Effector memory CD8-positive, alpha-beta T cell (primary cell): Measurements from ENCODE around the gene TMOD2.

Experiments used
- ATAC-seq: fragments of 150-1000 bp; cut with Tn5 transposase; replicated peaks from 2 replicates; pipeline ENCODE4 v1.10.0; 2021; ENCODE audit warnings: mild to moderate bottlenecking, moderate library complexity
- DNase-seq, 3 experiments: peaks; one replicate each; pipeline ENCODE4 v3.0.0; 2021
- H3K27ac Mint-ChIP-seq, 2 donors: one replicate each; pipeline ENCODE4 v1.8.0; 2022; ENCODE audit warnings: mild to moderate bottlenecking in 2 of 2, mixed read lengths in 2 of 2, moderate library complexity in 2 of 2
- H3K27me3 Mint-ChIP-seq, 2 donors: one replicate each; pipeline ENCODE4 v1.8.0; 2022; ENCODE audit warnings: mixed read lengths in 2 of 2
- H3K36me3 Mint-ChIP-seq: one replicate; pipeline ENCODE4 v1.8.0; 2022; ENCODE audit warnings: mild to moderate bottlenecking, moderate library complexity, mixed read lengths; ENCODE audit not compliant: insufficient read depth
- H3K4me1 Mint-ChIP-seq, 2 donors: one replicate each; pipeline ENCODE4 v1.8.0; 2022; ENCODE audit warnings: low read depth in 2 of 2, mixed read lengths in 2 of 2
- H3K4me3 Mint-ChIP-seq, 2 donors: one replicate each; pipeline ENCODE4 v1.8.0; 2022; ENCODE audit warnings: mild to moderate bottlenecking in 2 of 2, mixed read lengths in 2 of 2, moderate library complexity in 2 of 2
- H3K9me3 Mint-ChIP-seq, 2 donors: one replicate each; pipeline ENCODE4 v1.8.0; 2022; ENCODE audit warnings: mixed read lengths in 2 of 2
- total RNA-seq, 9 experiments: gene quantifications; one replicate each; lab custom pipeline; 2026; lab: John Stamatoyannopoulos, UW

The TMOD2 gene
- total RNA-seq, result 9.0 to 85.4 (median 29.6) reads per million in 9 experiments

DNA sequence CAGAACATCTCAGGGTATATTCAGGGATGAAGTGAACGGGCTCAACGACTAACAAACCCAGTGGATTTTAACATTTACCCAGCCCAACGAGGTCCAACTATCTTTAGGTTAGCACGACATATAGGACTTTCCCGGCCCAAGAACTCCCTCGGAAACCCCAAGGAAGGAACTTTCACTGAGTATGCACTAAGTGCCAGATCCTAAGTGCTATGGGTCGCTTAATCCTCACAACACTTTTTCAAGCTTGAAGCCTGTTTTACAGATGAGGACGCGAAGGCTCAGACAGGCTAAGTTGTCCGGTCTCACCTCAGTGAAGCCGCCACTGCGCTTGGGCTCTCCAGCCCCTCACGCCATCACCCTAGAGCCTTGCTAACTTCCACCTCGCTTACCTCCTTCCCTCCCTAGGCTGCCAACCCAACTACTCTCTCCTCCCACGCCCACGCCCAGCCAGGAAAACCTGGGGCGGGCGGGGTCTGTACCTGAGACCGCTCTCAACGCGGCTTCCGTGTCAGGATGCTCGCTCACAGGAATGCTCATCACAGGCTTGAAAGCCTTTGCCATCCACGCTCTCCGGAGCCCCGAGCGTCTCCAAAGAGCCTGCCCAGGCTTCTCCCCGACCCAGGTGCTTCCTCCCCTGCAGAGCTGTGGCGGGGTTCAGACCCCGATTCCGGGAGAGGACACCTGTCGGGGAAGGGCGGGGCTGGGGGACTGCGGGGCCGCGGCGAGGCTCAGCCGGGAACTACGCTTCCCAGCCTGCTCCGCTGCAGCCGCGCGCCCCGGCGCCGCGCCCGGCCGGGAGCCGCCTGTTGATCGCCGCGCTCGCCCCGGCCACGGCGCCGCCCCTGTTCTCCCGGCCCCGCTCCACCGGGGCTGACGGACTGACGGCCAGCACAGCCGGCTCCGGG, at the start of gene TMOD2:
TSS of gene TMOD2 (plus strand) at position 806 of the 905 bp plus-strand sequence. CDS start 14,845 bp downstream, outside the sequence.
- Mint-ChIP-seq H3K9me3 (no peaks in the 10 kb centered on the region), H3K27me3 (no peaks in the 10 kb centered on the region), H3K36me3 (no peaks in the 10 kb centered on the region), H3K4me1 (peaks cover 25 to 34% of the 10 kb centered on the region in 2 donors), H3K27ac (peak within 1 kb of the TSS; percentile 16 to 59), H3K4me3 (peak within 1 kb of the TSS; percentile 87 to 94)
- ATAC-seq (peak; percentile 90), DNase-seq (peak; percentile 22 to 39 (median 36))

GRCh38 chr15:51702710-51703109, 48.7 kb upstream of the TMOD2 start:
- H3K27me3 Mint-ChIP-seq, result peaks cover 27 to 38% of the 10 kb centered on the region in 2 donors
- no peaks in the 10 kb centered on the region for H3K4me1 Mint-ChIP-seq
- DNase-seq (no peak), ATAC-seq (no peak)
- H3K27ac Mint-ChIP-seq, result no peak overlapping the region
- H3K4me3 Mint-ChIP-seq, result no peak overlapping the region
- H3K9me3 Mint-ChIP-seq, result no peaks in the 10 kb centered on the region
- no peaks in the 10 kb centered on the region for H3K36me3 Mint-ChIP-seq

- ATAC-seq (no peak), DNase-seq (no peak)
- H3K27me3 Mint-ChIP-seq, result peaks cover 5 to 13% of the 10 kb centered on the region in 2 donors
- no peaks in the 10 kb centered on the region for H3K9me3 Mint-ChIP-seq
- no peak overlapping the region for H3K27ac Mint-ChIP-seq
- no peaks in the 10 kb centered on the region for H3K4me1 Mint-ChIP-seq
- H3K36me3 Mint-ChIP-seq, result no peaks in the 10 kb centered on the region
- no peak overlapping the region for H3K4me3 Mint-ChIP-seq
These were observed 45.1 kb upstream of the TMOD2 start for GRCh38 chr15:51706291-51706690.

DNA sequence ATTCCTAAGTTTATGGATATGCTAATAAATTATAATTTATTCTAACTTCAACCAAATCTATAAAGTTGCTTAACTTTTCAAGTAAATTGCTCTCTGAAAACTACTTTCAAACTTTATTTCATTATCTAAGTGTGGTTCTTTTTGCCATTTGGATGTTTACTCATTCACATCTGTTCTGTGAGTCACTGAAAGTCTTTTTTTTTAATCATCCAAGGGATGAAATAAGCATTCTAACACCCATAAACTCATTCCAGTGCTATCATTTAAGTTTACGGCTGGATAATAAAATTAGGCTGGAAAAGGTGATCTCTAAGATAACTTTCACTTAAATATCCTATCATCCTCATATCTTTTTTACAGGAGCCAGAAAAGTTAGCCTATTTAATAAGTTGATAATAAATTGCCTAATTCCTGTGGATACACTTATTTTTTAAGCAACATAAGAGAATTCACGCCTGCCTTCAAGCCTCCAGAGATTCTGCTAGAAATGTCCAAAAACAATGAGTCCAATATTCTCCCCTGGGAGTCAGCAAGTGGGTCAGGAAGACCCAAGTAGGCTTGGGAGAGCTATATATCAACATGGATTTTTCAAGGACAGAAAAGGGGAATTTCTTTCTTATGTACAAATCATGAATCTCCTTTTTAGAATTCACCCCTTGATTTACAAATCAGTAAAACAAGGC, 44.3 kb upstream of the TMOD2 start:
- Mint-ChIP-seq H3K4me3 (no peak overlapping the region), H3K4me1 (no peaks in the 10 kb centered on the region), H3K36me3 (no peaks in the 10 kb centered on the region), H3K27ac (no peak overlapping the region), H3K9me3 (no peaks in the 10 kb centered on the region), H3K27me3 (peaks cover 0 to 13% of the 10 kb centered on the region in 2 donors)
- no peak for DNase-seq
- ATAC-seq, result no peak

DNA sequence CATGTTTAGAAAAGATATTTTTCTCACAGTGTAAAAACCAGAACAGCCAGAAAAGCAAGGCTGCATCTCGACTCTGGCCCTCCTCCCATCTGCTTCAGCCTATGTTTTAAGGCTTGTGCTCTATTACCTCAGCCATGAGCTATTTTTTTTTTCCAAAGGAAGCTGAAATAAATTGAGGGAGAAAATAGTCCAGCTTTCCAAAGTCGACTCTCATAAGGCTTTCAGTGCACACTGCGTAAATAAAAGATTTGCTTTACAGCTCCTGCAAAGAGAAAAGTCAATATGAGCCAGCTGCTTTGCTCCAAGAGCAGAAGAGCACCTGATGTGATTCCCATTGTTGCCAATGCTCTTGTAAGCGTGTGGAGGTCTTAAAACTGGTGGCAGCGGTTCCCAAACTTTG, 43.4 kb upstream of the TMOD2 start:
- ATAC-seq (no peak), DNase-seq (no peak)
- Mint-ChIP-seq H3K27me3 (peaks cover 0 to 13% of the 10 kb centered on the region in 2 donors), H3K9me3 (no peaks in the 10 kb centered on the region), H3K4me1 (no peaks in the 10 kb centered on the region), H3K36me3 (no peaks in the 10 kb centered on the region), H3K27ac (no peak overlapping the region), H3K4me3 (no peak overlapping the region)

DNA sequence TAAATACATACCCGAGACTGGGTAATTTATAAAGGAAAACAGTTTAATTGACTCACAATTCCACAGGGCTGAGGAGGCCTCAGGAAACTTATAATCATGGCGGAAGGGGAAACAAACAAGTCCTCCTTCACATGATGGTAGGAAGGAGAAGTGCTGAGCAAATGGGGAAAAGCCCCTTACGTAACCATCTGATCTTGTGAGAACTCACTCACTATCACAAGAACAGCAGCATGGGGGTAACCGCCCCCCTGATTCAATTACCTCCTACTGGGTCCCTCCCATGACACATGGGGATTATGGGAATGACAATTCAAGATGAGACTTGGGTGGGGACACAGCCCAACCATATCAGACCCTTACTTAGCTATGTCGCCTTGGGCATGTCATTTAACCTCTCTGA, 42.4 kb upstream of the TMOD2 start:
- Mint-ChIP-seq H3K4me3 (no peak overlapping the region), H3K27ac (no peak overlapping the region), H3K4me1 (no peaks in the 10 kb centered on the region), H3K36me3 (no peaks in the 10 kb centered on the region), H3K9me3 (no peaks in the 10 kb centered on the region), H3K27me3 (peaks cover 0 to 7% of the 10 kb centered on the region in 2 donors)
- DNase-seq, result no peak
- ATAC-seq, result no peak

- Mint-ChIP-seq H3K4me3 (no peak overlapping the region), H3K9me3 (no peaks in the 10 kb centered on the region), H3K36me3 (peaks cover 2% of the 10 kb centered on the region), H3K27me3 (no peaks in the 10 kb centered on the region), H3K27ac (no peak overlapping the region), H3K4me1 (no peaks in the 10 kb centered on the region)
- no peak for ATAC-seq
- DNase-seq, result no peak
These were observed 37.2 kb upstream of the TMOD2 start for GRCh38 chr15:51714162-51714561.

- DNase-seq (no peak), ATAC-seq (no peak)
- H3K27me3 Mint-ChIP-seq, result no peaks in the 10 kb centered on the region
- no peaks in the 10 kb centered on the region for H3K4me1 Mint-ChIP-seq
- H3K9me3 Mint-ChIP-seq, result no peaks in the 10 kb centered on the region
- H3K36me3 Mint-ChIP-seq, result peaks cover 4% of the 10 kb centered on the region
- H3K27ac Mint-ChIP-seq, result no peak overlapping the region
- no peak overlapping the region for H3K4me3 Mint-ChIP-seq
These were observed 36.5 kb upstream of the TMOD2 start for GRCh38 chr15:51714911-51715310.

- Mint-ChIP-seq H3K36me3 (peaks cover 16% of the 10 kb centered on the region), H3K9me3 (no peaks in the 10 kb centered on the region), H3K4me3 (no peak overlapping the region), H3K4me1 (peaks cover 6% of the 10 kb centered on the region in 2 donors), H3K27ac (peak overlapping the region; percentile 21 to 83), H3K27me3 (no peaks in the 10 kb centered on the region)
- ATAC-seq, result no peak
- no peak for DNase-seq
These were observed 33.2 kb upstream of the TMOD2 start for GRCh38 chr15:51718219-51718618.

DNA sequence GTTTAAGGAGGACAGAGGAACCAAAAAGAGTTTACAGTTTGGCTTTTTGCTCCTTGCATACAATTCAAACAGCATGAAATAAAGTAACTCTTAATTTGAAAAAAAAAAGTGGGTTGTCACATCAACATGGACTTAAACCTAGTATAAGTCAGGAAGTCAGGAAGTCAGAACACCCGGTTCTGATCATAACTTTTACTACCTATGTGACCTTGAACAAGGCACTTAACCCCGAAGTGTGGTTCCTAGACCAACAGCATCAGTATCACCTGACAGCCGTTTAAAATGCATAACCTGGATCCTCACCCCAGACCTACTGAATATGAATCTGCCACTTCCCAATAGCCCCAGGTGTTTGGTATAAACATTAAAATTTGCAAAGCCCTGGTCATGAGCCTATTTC, 32.7 kb upstream of the TMOD2 start:
- Mint-ChIP-seq H3K4me3 (no peak overlapping the region), H3K36me3 (peaks cover 20% of the 10 kb centered on the region), H3K4me1 (peaks cover 6% of the 10 kb centered on the region in 2 donors), H3K9me3 (no peaks in the 10 kb centered on the region), H3K27ac (peak overlapping the region in 1 of 2 donors; percentile 38), H3K27me3 (no peaks in the 10 kb centered on the region)
- DNase-seq (no peak), ATAC-seq (no peak)

GRCh38 chr15:51720201-51720995, 31.0 kb upstream of the TMOD2 start:
- H3K27ac Mint-ChIP-seq, result peak overlapping the region in 1 of 2 donors; percentile 1
- DNase-seq (no peak), ATAC-seq (no peak)
- peaks cover 33% of the 10 kb centered on the region for H3K36me3 Mint-ChIP-seq
- H3K9me3 Mint-ChIP-seq, result no peaks in the 10 kb centered on the region
- no peak overlapping the region for H3K4me3 Mint-ChIP-seq
- no peaks in the 10 kb centered on the region for H3K27me3 Mint-ChIP-seq
- H3K4me1 Mint-ChIP-seq, result peaks cover 13 to 19% of the 10 kb centered on the region in 2 donors

DNA sequence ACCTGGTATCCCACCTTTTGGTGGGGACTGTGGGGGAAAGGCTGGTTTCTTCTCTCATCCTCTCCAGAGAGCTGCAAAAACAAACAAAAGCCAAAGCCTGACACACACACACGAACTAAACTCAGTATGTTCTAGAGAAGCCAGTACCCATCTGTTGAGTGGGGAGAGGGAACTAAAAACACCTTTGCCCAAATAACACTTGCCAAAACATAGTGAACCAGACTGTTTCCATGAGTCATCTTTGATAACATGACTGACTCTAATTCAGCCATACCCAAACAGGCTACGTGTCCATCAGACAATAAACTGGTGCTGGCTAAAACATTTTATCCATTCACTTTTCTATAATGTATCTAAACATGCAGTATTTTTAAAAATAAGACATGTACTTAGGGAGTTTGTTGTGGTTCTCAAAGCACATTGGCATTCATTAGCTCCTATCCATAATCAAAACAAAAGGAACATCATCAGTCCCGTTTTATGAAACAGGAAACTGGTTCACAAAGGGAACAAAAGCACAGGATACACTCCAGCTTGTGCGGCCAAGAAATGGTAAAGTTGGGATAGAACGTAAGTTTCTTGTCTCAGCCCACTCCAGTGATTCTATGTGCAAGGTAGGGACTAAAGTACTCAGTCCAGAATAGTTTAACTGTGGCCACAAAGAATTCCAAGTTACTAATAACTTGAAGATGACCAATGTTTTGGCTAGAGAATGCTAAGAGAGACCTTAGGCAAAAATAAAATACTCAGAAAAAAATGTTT, 30.0 kb upstream of the TMOD2 start:
- Mint-ChIP-seq H3K9me3 (no peaks in the 10 kb centered on the region), H3K27ac (peak overlapping the region; percentile 1 to 64), H3K27me3 (no peaks in the 10 kb centered on the region), H3K4me1 (peaks cover 15 to 23% of the 10 kb centered on the region in 2 donors), H3K4me3 (no peak overlapping the region), H3K36me3 (peaks cover 33% of the 10 kb centered on the region)
- ATAC-seq (no peak), DNase-seq (no peak)
